Hindlimb muscle (tissue), 1 donor: ENCODE results near the gene STEAP3. TPM values are rescaled to one million over a fixed set of nuclear protein-coding genes. Genes with fewer than 3 reads are reported as not detected.

Source experiments
- DNase-seq: peaks from one replicate; pipeline ENCODE4 v3.0.0-alpha.2; 2013
- polyA plus RNA-seq: library from polyadenylated mRNA; unstranded; fragments of 120-200 nt; gene quantifications from one replicate; pipeline ENCODE4 v1.2.1, GENCODE V29; 2013; ENCODE audit not compliant: insufficient read length

The STEAP3 gene
- polyA plus RNA-seq, 1 donor = 25.5 TPM

DNA sequence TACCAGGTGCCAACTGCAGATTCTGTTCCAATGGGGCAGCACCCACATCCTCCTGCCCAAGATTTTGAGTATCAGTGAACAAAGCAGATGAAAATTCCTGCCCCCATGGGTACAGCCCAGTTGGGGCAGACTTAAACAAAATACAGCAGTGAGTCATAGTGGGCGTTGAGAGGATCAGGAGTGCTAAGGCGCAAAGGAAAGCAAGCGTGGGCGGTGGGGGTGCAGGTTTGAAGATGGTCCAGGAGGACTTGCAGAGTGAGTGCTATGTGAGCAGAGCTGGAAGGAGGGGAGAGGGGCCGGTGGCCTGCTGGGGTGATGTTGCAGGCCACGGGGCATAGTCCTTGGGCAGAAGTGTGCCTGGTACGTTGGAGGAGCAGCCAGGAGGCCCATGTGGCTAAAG, 24.7 kb downstream of the STEAP3 start:
- DNase-seq = no peak

GRCh38 chr2:119248751-119249150, 25.1 kb downstream of the STEAP3 start:
- DNase-seq = no peak

DNA sequence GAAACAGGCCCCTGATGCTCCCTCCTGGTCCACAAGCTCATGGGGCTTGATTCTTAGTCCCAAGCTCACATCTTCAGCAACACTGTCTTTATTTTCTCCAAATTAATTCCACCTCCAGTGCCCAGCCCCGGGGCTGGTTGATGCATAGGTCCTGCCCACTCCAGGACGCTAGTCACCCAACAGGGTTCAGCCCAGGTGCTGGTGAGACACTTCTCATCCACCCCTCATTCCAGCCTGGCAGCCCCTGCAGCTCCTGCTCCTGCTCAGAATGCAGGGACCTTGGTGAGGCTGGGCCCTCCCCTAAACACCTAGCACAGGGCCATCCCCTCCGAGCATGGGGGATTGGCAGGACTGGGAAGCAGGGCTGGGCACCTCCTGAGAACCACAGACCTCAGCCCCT, 25.7 kb downstream of the STEAP3 start:
- no peak for DNase-seq

DNA sequence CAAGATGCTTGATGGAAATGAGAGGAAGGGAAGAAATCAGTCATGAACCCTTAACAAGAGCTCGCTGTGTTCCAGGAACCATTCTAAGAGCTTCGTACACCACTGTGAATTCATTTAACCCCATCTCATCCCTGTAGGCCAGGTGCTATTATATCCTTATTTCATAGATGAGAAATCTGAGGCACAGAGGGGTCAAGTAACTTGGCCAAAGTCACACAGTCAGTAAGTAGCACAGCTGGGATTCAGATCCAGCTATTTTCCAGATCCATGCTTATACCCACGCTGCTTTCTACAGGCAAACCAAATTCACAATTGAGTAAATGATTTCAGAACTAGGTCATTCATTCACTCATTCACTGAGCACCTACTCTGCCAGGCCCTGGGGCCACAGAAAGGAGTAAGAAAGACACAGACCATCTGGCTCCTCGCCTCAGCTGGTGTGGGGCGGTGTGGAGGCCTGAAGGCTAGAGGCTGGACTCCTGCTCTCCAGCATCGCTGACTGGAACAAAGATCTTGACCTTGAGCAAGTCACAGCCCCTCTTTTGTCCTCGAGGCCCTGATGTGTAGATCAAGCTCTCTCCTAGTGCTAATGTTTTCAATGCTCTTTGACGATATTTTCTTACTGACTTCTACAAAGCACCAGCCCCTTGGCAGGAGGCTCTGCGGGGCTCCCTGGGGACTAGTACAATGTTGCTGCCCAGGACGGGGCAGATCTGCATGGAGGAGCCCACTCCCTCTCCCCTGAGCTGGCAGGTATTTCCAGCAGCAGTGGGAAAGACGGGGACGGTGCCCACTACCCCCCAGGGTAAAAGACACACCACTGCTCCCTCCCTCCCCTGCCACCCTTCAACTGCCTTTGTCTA, 26.5 kb downstream of the STEAP3 start:
- no peak for DNase-seq

- no peak for DNase-seq
Observed at GRCh38 chr2:119250718-119251290, 27.2 kb downstream of the STEAP3 start.

DNA sequence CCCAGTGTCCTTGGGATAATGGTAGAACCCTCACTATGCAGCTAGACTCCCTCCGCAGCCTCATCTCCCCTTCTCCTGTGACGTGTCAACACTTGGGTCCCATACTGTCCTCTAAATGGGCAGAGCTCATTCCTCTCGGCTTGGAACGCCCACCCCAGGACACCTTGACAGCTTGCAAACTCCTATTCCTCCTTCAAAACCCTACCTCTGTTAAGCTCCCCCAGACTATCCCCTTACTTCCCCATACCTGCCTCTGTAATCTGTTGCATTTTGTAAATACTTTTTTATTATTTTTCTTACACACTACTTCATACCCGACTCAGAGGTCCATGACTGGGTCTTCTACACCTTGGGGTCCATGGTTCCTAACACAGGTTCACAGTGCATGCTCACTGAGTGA, 28.0 kb downstream of the STEAP3 start:
- DNase-seq = no peak

DNA sequence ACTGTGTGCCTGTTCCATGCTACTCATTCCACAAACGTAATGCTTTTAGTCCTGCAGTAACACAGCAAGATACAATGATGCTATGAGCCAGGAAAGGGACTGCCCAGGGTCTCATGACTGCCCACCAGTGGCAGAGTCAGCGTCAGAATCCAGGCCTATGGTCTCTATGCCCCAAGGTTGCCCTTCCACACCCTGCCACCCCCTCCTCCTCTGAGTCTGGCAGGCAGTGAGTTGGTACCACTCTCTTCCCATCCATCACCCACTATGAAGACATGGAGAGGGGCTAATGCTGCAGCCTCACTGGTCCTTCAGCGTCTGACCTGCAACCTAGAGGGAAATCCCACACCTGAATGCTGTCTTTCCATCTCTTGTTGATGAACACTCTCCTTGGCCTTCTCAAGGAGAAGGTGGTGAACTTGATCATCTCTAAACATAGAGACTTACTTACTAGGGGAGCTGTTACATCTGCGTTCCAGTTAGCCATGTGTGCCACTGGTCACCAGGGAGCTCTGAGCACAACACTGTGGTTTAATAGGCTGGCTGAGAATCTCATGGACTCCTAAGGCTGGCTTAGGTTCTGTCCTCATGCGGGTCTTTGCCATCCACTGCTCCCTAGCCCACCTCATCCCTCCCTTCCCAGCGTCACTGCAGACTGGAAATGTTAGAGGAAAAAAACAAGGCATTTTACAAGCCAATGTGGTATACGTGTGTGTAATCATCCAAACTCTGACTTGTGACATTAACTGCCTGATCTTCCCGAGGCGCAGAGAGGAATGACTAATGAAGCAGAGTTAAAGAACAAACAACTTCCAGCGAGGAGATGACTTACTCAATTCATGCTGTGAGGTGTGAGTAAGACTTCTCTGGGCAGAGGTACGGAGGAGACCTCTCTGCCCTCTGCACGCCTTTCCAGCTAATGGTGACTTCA, 28.8 kb downstream of the STEAP3 start:
- DNase-seq = no peak

DNA sequence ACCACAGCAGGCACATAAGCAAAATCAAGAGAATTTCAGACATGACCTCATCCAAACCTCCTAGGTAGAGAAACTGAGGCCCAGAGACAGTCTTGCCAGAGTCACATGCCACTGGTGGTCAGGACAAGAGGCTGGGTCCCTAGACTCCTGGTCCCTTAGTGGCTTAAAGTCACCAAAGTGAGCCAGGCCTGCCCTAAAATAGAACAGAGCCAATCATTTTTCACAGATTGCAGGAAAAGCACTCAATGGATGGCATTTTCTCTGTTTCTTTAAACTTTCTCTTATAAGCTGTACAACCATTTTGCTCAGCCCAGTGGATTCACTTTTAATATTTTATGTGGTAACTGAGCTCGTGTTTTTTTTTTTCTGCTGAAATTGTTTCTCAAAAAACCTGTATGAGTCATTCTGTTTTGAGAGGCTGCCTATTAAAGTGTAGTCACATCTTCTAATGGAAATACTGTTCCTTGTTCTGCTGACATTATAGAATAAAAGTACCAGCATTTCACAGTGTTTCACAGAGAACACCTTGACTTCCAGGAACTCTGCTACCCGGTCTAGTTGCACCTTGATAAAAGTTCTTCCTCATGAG, 29.6 kb downstream of the STEAP3 start:
- no peak for DNase-seq

DNA sequence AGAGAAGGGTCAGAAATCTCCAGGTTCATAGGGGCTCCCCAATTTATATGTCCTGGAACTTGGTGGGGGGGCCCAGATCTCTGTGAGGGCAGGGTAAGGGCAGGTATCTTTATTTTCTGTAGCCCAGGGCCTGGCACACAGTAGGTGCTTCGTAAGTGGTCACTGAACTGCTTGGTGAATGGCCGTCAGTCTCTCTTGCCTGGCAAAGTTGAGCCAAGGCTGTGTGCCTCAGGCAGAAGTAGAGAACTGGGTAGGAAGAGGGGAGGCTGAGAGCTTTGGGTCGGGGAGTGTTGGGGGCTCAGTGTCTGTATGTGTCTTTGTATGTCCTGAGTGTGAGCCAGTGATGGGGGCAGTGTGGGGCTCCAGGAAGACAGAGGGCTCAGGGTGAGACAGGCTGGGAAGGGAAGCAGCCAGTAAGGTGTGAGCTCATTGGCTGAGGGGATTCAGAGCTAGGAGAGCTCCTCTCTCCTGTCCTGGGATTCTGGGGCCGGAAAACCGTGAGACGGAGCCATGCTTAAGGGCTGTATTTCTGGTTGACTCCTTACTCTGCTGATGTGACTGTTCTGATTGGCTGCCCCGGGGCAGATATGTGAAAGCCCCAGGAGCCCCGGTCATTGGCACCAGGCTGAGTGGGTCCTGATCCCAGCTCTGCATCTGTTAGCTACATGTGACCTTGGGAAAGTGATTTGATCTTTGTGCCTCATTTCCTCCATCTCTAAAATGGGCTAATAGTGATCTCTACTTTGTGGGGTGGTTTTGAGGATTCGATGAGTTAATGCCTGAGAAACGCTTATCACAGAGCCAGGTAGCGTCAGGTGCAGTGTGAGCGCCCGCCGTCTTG, 30.3 kb downstream of the STEAP3 start:
- DNase-seq = no peak

DNA sequence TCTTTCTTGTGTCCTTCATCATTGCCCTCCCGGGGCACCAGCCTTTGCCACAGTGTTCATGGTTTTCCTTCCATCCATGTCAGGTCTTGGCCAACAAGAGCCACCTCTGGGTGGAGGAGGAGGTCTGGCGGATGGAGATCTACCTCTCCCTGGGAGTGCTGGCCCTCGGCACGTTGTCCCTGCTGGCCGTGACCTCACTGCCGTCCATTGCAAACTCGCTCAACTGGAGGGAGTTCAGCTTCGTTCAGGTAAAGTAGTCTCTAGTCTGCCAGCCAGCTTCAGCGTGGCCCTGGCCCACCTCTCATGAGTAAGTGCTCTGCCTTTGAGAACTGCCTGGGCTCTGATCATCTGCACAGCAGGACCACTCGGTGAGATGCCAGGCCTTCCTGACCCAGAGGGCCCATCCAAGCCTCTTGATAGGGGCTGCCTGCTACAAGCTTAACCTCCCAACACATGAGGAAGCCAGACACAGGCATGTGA, 31.0 kb downstream of the STEAP3 start:
- no peak for DNase-seq

- no peak for DNase-seq
Observed at GRCh38 chr2:119255760-119256581, 32.3 kb downstream of the STEAP3 start.

DNA sequence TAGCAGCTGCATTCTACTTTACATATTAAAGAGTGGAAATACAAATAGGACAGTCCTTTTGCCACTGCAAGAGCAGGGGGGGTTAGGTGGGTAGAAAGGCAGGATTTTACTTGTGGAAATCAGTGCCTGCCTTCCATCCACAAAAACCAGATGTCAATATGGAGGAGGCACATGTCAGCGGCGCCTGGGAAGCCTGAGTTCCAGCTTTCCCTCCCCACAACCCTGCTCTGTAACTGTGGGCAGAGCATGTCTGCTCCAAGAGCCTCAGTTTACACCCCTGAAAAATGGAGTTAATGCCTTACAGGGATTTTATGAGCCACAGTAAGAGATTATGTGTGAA, 32.9 kb downstream of the STEAP3 start:
- DNase-seq = no peak

DNA sequence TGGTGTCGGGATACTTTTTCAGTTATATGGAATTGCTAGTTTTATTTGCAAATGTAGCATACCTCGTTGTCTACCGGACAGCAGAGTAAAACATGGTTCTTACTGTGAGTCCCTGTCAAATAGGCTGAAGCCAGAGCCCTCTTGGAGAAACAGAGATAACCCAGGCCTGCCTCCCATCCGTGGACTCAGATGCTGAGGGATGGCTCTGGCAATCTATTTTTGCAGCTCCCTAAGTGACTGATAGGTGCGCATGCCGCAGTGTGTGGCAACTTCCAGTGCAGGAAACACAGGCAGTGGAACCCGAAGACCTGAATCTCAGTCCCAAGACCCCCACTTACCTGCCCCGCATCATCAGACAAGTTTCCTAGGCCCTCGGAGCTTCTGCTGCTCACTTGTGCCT, 33.6 kb downstream of the STEAP3 start:
- DNase-seq = no peak

DNA sequence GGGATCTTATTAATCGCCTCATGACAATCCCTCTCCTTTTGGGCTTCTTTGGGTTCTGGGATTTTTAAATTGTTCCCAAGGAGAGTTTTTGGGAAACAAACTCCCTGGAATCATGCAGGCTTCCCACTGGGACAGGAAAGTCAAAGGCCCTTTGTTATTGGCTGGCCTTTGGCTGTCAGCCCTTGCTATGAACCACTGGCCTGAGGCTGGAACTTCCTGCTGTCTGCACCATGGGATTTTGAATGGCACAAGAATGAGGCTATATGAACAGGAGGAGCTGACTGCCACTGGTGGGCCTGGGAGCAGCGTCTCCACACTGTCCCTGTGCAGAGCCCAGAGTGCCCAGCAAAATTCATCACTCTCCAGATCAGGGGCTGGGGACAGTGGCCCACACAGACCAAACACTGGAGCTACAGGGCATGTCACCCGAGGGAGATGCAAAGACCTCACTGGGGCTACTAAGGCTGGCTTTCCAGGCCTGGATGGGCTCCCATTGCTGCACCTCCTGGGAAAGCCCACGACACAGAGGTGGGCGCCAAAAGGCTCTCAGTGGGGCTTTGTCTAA, 35.7 kb downstream of the STEAP3 start:
- DNase-seq = no peak

DNA sequence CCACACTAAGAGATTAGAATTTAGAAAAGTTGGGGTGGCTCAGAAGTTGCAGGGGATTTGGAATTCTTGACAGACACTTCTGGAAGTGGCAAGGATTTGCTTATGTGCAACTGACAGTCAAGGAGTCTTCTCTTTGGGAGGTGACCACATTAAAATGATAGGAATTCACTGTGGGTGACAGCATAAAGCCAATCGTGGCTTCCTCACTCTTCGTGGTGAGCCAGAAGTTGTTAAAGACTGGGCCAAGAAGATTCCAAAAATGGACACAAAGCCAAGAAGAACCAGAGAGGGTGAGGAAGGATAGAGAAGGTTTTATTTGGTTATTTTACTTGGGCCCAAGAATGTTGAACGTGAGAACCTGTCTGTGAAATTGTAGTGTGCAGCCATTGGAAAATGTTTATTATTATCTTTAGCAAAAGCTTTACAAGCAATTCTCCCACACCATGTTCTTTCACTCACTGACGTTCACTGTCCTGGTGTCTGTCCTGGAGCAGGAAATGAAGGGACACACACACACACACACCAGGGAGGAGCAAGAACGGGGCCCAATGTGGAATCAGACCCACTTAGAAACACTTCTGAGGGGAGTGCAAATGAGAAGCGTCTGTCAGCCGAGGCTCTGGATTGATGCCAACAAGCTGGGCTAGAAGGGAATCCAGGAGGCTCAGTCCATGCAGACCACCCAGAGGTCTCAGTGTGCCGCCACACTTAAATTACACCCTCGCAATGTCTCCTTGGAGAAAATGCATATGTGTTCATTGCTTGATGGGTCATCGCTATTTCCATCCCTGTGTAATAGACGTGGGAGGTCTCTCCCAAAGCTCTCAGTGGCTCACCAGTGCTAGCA, 37.2 kb downstream of the STEAP3 start:
- DNase-seq = no peak

GRCh38 chr2:119261493-119262225, 38.0 kb downstream of the STEAP3 start:
- DNase-seq = no peak

DNA sequence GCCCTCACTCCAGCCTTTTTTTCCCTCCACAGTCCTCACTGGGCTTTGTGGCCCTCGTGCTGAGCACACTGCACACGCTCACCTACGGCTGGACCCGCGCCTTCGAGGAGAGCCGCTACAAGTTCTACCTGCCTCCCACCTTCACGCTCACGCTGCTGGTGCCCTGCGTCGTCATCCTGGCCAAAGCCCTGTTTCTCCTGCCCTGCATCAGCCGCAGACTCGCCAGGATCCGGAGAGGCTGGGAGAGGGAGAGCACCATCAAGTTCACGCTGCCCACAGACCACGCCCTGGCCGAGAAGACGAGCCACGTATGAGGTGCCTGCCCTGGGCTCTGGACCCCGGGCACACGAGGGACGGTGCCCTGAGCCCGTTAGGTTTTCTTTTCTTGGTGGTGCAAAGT, 39.4 kb downstream of the STEAP3 start:
- no peak for DNase-seq

GRCh38 chr2:119263656-119264055, 40.0 kb downstream of the STEAP3 start:
- DNase-seq = no peak
